Right renal pelvis (tissue), 4 donors: ENCODE measurements around the gene NABP1. TPM values are rescaled to one million over a fixed set of nuclear protein-coding genes. Genes with fewer than 3 reads are reported as not detected.

Experiments used
- DNase-seq, 4 donors: peaks; one replicate each; pipeline ENCODE4 v3.0.0-alpha.2; 2013; ENCODE audit warnings: low read depth in 4 of 4, low spot score in 3 of 4, missing footprints in 1 of 4
- polyA plus RNA-seq, 4 donors: library from polyadenylated mRNA; unstranded; fragments of 120-200 nt; gene quantifications; one replicate each; pipeline ENCODE4 v1.2.1, GENCODE V29; 2013; ENCODE audit not compliant: insufficient read length in 4 of 4

Gene NABP1
- polyA plus RNA-seq, 4 donors = 28.9 to 41.0 (median 34.8) TPM

- DNase-seq = peak in 1 of 4 donors; percentile 28
These were observed 25.3 kb downstream of the NABP1 start for GRCh38 chr2:191703079-191703725.

- no peak for DNase-seq
These were observed 27.1 kb downstream of the NABP1 start for GRCh38 chr2:191705084-191705483.

- DNase-seq = no peak
These were observed 27.8 kb downstream of the NABP1 start for GRCh38 chr2:191705701-191706100.

GRCh38 chr2:191706791-191707190 is 28.9 kb downstream of the NABP1 start:
- DNase-seq = no peak

GRCh38 chr2:191707542-191707941 is 29.6 kb downstream of the NABP1 start:
- no peak for DNase-seq

- DNase-seq = no peak
These were observed 32.5 kb downstream of the NABP1 start for GRCh38 chr2:191710411-191710900.

GRCh38 chr2:191711621-191712020 is 33.7 kb downstream of the NABP1 start:
- no peak for DNase-seq

GRCh38 chr2:191713837-191714236 is 35.9 kb downstream of the NABP1 start:
- no peak for DNase-seq

GRCh38 chr2:191714925-191715324 is 37.0 kb downstream of the NABP1 start:
- no peak for DNase-seq

- no peak for DNase-seq
These were observed 37.5 kb downstream of the NABP1 start for GRCh38 chr2:191715471-191715870.

- no peak for DNase-seq
These were observed 41.3 kb downstream of the NABP1 start for GRCh38 chr2:191719261-191719660.

GRCh38 chr2:191719938-191720337 is 42.0 kb downstream of the NABP1 start:
- no peak for DNase-seq

GRCh38 chr2:191721331-191721730 is 43.4 kb downstream of the NABP1 start:
- no peak for DNase-seq

GRCh38 chr2:191724015-191724414 is 46.1 kb downstream of the NABP1 start:
- no peak for DNase-seq

- no peak for DNase-seq
These were observed 51.1 kb downstream of the NABP1 start for GRCh38 chr2:191728750-191729624.

GRCh38 chr2:191730263-191730662 is 52.3 kb downstream of the NABP1 start:
- DNase-seq = no peak

Other genes starting within 250 kb of the NABP1 start
- 10 to 100 TPM; 43.0 to 59.3 (median 47.6) TPM for gene CAVIN2, start 169.0 kb downstream of the NABP1 start, polyA plus RNA-seq